ENCODE measurements around the gene NAV3.

DNA sequence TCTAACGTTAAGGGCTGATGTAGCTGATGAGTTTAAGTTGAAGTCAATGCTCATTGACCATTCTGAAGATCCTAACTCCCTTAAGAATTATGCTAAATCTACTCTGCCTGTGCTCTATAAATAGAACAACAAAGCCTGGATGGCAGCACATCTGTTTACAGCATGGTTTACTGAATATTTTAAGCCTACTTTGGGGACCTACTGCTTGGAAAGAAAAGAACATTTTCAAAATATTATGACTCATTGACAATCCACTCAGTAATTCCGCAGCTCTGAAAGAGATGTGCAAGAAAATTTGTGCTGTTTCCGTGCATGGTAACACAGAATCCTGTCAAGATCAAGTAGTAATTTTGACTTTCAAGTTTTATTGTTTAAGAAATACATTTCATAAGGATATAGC lies 35.0 kb upstream of the NAV3 start:
- TF ChIP-seq, protein P1, sequence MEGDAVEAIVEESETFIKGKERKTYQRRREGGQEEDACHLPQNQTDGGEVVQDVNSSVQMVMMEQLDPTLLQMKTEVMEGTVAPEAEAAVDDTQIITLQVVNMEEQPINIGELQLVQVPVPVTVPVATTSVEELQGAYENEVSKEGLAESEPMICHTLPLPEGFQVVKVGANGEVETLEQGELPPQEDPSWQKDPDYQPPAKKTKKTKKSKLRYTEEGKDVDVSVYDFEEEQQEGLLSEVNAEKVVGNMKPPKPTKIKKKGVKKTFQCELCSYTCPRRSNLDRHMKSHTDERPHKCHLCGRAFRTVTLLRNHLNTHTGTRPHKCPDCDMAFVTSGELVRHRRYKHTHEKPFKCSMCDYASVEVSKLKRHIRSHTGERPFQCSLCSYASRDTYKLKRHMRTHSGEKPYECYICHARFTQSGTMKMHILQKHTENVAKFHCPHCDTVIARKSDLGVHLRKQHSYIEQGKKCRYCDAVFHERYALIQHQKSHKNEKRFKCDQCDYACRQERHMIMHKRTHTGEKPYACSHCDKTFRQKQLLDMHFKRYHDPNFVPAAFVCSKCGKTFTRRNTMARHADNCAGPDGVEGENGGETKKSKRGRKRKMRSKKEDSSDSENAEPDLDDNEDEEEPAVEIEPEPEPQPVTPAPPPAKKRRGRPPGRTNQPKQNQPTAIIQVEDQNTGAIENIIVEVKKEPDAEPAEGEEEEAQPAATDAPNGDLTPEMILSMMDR (IDR thresholded peaks at IDR 0.05; ENCODE audit: low read depth, low read length, missing input control), result no peak
- TF ChIP-seq, protein P2, sequence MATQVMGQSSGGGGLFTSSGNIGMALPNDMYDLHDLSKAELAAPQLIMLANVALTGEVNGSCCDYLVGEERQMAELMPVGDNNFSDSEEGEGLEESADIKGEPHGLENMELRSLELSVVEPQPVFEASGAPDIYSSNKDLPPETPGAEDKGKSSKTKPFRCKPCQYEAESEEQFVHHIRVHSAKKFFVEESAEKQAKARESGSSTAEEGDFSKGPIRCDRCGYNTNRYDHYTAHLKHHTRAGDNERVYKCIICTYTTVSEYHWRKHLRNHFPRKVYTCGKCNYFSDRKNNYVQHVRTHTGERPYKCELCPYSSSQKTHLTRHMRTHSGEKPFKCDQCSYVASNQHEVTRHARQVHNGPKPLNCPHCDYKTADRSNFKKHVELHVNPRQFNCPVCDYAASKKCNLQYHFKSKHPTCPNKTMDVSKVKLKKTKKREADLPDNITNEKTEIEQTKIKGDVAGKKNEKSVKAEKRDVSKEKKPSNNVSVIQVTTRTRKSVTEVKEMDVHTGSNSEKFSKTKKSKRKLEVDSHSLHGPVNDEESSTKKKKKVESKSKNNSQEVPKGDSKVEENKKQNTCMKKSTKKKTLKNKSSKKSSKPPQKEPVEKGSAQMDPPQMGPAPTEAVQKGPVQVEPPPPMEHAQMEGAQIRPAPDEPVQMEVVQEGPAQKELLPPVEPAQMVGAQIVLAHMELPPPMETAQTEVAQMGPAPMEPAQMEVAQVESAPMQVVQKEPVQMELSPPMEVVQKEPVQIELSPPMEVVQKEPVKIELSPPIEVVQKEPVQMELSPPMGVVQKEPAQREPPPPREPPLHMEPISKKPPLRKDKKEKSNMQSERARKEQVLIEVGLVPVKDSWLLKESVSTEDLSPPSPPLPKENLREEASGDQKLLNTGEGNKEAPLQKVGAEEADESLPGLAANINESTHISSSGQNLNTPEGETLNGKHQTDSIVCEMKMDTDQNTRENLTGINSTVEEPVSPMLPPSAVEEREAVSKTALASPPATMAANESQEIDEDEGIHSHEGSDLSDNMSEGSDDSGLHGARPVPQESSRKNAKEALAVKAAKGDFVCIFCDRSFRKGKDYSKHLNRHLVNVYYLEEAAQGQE (IDR thresholded peaks at IDR 0.05), result no peak
- TF ChIP-seq GABPA (IDR thresholded peaks at IDR 0.05 in 1 of 2, conservative IDR thresholded peaks at IDR 0.05 in 1 of 2) (no peak), YY1 (IDR thresholded peaks at IDR 0.05) (no peak), RXRA (IDR thresholded peaks at IDR 0.05) (no peak), SP1 (IDR thresholded peaks at IDR 0.05) (no peak)
- TF ChIP-seq, protein P3, sequence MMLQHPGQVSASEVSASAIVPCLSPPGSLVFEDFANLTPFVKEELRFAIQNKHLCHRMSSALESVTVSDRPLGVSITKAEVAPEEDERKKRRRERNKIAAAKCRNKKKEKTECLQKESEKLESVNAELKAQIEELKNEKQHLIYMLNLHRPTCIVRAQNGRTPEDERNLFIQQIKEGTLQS (IDR thresholded peaks at IDR 0.05), result no peak
- TF ChIP-seq, protein P4, sequence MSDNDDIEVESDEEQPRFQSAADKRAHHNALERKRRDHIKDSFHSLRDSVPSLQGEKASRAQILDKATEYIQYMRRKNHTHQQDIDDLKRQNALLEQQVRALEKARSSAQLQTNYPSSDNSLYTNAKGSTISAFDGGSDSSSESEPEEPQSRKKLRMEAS (IDR thresholded peaks at IDR 0.05), result no peak
